SH-SY5Y (cell line): ENCODE measurements around the gene GRIA1.

Experiments
- GATA2 ChIP-seq: IDR thresholded peaks from 2 replicates; pipeline ENCODE4 v1.6.1; 2011; ENCODE audit warnings: mild to moderate bottlenecking, low read depth, low read length
- GATA3 ChIP-seq: IDR thresholded peaks from 2 replicates; pipeline ENCODE4 v1.6.1; 2011; ENCODE audit warnings: low read depth, mild to moderate bottlenecking, low read length, moderate library complexity

DNA sequence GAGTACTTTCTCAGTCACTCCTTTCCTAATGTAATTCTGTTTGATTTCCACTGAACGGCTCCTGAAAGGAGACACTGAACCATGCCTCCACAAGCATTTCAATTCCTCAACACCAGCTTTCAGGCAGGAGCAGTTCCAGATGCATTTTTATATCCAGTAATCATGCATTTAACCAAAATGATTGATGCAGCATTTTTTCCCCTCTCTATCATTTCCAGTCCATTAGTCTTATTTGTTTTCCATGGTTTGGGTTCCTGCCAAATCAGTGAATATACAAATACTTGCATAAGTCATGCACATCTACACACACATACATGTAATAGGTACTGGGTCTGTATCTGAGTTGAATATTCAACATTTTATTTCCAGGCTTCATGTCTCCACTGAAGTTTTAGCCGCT lies 122.7 kb downstream of the GRIA1 start:
- TF ChIP-seq GATA2: no peak
- TF ChIP-seq GATA3: no peak
